ENCODE measurements around the gene RHBDF2.

DNA sequence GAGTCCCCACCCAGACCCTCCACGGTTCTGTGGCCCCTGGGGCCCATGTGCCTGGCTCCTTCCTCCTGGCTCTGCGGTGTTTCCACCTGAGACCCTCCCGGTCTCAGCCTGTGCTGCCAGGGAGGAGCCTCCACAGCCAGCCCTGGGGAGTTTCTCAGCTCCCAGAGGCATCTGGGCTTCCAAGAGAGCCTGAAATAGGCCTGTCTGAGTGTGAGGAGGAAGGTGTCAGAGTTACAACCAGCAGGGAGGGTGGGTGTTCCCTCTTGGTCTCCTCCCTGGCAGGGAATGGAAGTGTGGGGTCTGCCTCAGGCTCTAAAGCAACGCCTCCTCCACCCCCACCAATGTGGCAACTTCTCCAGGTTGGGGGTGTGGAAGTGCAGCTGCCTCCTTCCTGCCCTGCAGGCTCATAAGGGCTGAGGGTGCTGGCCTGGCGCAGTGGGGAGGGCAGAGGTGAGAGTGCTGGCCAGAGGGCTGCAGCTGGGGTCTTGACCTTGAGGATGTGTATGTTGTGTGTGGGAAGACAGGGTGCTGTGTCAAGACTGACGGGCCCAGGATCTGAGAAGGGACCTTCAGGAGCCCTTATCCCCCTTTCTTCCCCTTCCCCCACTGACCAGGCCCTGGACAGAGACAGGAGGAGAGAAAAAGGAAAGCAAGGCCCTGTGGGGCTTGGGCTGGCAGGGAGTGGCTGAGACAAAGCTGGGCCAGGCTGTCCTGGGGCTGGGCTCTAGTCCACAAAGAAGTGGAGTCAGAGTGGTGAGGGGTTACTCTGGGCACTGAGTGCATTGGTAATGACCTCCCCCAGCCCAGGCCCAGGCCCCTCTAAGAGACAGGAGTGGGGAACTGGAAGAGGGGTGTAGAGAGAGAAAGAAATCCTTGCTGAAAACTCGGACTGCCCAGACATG, 33.9 kb upstream of the RHBDF2 start:
- TF ChIP-seq, protein P1, sequence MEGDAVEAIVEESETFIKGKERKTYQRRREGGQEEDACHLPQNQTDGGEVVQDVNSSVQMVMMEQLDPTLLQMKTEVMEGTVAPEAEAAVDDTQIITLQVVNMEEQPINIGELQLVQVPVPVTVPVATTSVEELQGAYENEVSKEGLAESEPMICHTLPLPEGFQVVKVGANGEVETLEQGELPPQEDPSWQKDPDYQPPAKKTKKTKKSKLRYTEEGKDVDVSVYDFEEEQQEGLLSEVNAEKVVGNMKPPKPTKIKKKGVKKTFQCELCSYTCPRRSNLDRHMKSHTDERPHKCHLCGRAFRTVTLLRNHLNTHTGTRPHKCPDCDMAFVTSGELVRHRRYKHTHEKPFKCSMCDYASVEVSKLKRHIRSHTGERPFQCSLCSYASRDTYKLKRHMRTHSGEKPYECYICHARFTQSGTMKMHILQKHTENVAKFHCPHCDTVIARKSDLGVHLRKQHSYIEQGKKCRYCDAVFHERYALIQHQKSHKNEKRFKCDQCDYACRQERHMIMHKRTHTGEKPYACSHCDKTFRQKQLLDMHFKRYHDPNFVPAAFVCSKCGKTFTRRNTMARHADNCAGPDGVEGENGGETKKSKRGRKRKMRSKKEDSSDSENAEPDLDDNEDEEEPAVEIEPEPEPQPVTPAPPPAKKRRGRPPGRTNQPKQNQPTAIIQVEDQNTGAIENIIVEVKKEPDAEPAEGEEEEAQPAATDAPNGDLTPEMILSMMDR (conservative IDR thresholded peaks at IDR 0.05 in 1 of 2, IDR thresholded peaks at IDR 0.05 in 1 of 2; ENCODE audit: extremely low read depth in 1 of 2, insufficient read depth in 1 of 2, low read depth in 1 of 2, low read length in 2 of 2) = no peak
- TF ChIP-seq EZH2 (IDR thresholded peaks at IDR 0.05; ENCODE audit: borderline replicate concordance, low read length) = no peak

Measured in mammary epithelial cell (primary cell).